Skeletal muscle tissue (tissue), 4 donors: Measurements from ENCODE around the gene ZNF491. TPM values are rescaled to one million over a fixed set of nuclear protein-coding genes. Genes with fewer than 3 reads are reported as not detected.
"Not testable (repeated sequence)": the region's sequence is repeated elsewhere in the genome, so short reads cannot be mapped to it uniquely, and the experiment has no call there.

Source experiments
- H3K27ac ChIP-seq: one replicate; pipeline ENCODE4 v1.7.0; 2013; ENCODE audit warnings: mild to moderate bottlenecking, low read depth, low read length, inconsistent platforms
- H3K27me3 ChIP-seq, 3 donors: one replicate each; pipeline ENCODE4 v1.7.0; 2013; ENCODE audit warnings: low read length in 3 of 3; ENCODE audit not compliant: control insufficient read depth in 3 of 3, insufficient read depth in 3 of 3
- H3K36me3 ChIP-seq, 3 donors: one replicate each; pipeline ENCODE4 v1.7.0; 2013; ENCODE audit warnings: low read length in 3 of 3; ENCODE audit not compliant: control insufficient read depth in 3 of 3, insufficient read depth in 3 of 3
- H3K4me1 ChIP-seq, 3 donors: one replicate each; pipeline ENCODE4 v1.7.0; 2013; ENCODE audit warnings: low read length in 3 of 3, mild to moderate bottlenecking in 3 of 3; ENCODE audit not compliant: control insufficient read depth in 3 of 3, insufficient read depth in 3 of 3
- H3K4me3 ChIP-seq, 3 donors: one replicate each; pipeline ENCODE4 v1.7.0; 2013; ENCODE audit warnings: low read length in 3 of 3
- H3K9ac ChIP-seq, 3 donors: one replicate each; pipeline ENCODE4 v1.7.0; 2013; ENCODE audit warnings: low read length in 3 of 3, mild to moderate bottlenecking in 3 of 3, moderate library complexity in 2 of 3, low read depth in 1 of 3
- H3K9me3 ChIP-seq, 3 donors: one replicate each; pipeline ENCODE4 v1.7.0; 2013; ENCODE audit warnings: low read length in 3 of 3; ENCODE audit not compliant: control insufficient read depth in 3 of 3
- total RNA-seq: library from RNA; depleted of rRNA; stranded (reverse); fragments of >200 nt; gene quantifications from one replicate; pipeline ENCODE4 v1.2.3, GENCODE V29; 2014
- donor health status: Osteomylitis.

The ZNF491 gene
- total RNA-seq, 1 donor from 2014 or later: 7.8 TPM

DNA sequence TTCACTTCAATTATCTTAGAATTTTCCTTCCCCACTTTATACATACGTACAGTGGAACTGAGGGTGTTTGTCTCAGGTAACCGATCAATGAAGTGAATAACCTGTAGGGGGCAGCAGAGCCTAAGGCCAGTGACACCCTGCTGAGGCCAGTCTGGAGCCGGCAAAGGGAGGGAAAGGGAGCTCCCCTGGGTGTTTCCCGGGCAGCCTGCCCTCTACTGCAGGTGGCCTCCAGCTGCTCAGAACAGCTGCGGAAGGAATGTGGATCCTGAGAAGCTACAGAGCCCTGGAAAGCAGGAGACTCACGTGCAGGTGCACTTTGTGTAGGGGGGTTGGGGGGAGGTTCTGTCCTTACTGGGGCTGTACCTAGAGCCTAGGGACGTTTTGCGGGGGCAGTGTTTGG lies 832 bp upstream of the ZNF491 start:
- H3K27ac ChIP-seq: no peak overlapping the region
- peak overlapping the region; percentile 90 to 92 (median 91) for H3K4me3 ChIP-seq
- H3K27me3 ChIP-seq: no peaks in the 10 kb centered on the region
- H3K9ac ChIP-seq: no peak overlapping the region
- H3K4me1 ChIP-seq: peaks cover 8 to 12% (median 11%) of the 10 kb centered on the region in 3 donors
- no peaks in the 10 kb centered on the region for H3K9me3 ChIP-seq
- no peaks in the 10 kb centered on the region for H3K36me3 ChIP-seq

DNA sequence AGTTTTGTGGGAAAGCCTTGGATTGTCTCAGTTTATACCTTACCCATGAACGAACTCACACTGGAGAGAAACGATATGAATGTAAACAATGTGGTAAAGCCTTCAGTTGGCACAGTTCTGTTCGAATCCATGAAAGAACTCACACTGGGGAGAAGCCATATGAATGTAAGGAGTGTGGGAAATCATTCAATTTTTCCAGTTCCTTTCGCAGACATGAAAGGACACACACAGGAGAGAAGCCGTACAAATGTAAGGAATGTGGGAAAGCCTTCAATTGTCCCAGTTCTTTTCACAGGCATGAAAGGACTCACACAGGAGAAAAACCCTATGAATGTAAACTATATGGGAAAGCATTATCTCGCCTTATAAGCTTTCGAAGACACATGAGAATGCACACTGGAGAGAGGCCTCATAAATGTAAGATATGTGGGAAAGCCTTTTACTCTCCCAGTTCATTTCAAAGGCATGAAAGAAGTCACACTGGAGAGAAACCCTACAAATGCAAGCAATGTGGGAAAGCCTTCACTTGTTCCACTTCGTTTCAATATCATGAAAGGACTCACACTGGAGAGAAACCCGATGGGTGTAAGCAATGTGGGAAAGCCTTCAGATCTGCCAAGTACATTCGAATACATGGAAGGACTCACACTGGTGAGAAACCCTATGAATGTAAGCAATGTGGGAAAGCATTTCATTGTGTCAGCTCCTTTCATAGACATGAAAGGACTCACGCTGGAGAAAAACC lies 8.2 kb downstream of the ZNF491 start:
- peaks cover 9 to 27% (median 18%) of the 10 kb centered on the region in 3 donors for H3K9me3 ChIP-seq

DNA sequence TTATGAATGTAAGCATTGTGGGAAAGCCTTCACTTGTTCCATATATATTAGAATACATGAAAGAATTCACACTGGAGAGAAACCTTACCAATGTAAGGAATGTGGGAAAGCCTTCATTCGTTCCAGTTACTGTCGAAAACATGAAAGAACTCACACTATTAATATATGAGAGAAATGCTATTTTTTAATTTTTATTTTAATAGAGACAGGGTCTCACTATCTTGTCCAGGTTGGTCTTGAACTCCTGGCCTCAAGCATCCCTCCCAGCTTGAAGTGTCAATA lies 8.7 kb downstream of the ZNF491 start:
- H3K27me3 ChIP-seq: no peaks in the 10 kb centered on the region
- peaks cover 19 to 33% (median 27%) of the 10 kb centered on the region in 3 donors for H3K36me3 ChIP-seq
- H3K27ac ChIP-seq: no peak overlapping the region
- H3K4me1 ChIP-seq: no peaks in the 10 kb centered on the region
- H3K4me3 ChIP-seq: peak overlapping the region in 1 of 3 donors; percentile 17
- peaks cover 9 to 27% (median 18%) of the 10 kb centered on the region in 3 donors for H3K9me3 ChIP-seq
- H3K9ac ChIP-seq: no peak overlapping the region

More for the DNA sequence above, 8.2 kb downstream of the ZNF491 start:
- no peak overlapping the region for H3K27ac ChIP-seq
- peak overlapping the region in 1 of 3 donors; percentile 17 for H3K4me3 ChIP-seq
- H3K4me1 ChIP-seq: no peaks in the 10 kb centered on the region
- no peaks in the 10 kb centered on the region for H3K27me3 ChIP-seq
- no peak overlapping the region for H3K9ac ChIP-seq
- peaks cover 19 to 33% (median 27%) of the 10 kb centered on the region in 3 donors for H3K36me3 ChIP-seq

DNA sequence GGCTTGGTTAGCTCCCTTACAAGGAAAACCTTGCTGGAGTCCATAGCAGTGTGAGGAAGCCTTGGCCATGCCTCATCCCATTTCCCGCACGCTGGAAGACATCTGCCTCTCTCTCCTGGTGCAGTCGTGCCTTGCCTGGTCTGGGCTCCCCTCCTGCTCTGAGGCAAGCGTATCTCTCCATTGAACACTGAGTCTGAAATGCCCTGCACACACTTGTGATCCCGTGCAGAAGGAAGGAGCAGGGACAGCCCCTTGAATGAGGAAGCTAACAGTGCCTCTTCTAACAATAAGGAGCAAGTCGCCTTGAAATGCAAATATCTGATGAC lies 15.3 kb downstream of the ZNF491 start:
- peak overlapping the region; percentile 88 to 96 (median 95) for H3K4me3 ChIP-seq
- no peaks in the 10 kb centered on the region for H3K9me3 ChIP-seq
- no peaks in the 10 kb centered on the region for H3K27me3 ChIP-seq
- H3K9ac ChIP-seq: peak overlapping the region; percentile 90 to 98 (median 94)
- peak overlapping the region; percentile 85 for H3K27ac ChIP-seq
- H3K36me3 ChIP-seq: peaks cover 0 to 10% (median 2%) of the 10 kb centered on the region in 3 donors
- H3K4me1 ChIP-seq: peaks cover 6 to 13% (median 7%) of the 10 kb centered on the region in 3 donors

DNA sequence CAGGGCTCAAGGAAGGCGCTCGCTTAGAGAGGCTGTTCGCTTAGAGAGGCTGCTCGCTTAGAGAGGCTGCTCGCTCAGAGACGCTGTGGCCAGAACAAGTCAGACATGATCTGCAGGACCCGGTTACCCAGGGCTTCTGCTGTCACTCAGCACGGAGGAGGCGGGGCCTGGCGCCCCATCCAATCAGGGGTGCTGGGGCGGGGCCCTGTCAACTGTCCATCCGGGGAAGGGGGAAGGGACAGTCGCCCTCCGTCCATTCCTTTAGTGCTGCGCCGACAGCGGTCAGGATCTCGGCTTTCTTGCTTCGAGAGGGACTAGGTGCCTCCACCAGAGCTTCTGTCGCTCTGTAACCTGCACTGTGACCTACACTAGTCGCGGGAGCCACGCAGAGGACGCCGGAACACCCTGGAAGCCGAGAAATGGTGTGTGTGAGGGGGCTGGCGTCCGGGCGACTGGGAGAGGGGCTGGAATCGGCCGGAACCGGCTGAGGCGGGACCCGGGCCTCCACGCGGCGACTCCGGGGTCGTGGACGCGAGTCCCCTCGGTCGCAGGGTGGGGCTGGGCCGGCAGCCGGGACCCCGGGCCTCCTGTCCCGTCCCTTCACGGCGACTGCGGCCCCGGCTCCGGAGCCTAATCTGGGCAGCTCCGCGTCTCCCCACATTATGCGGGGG lies 15.8 kb downstream of the ZNF491 start, which contains the start of gene ZNF440:
ZNF440 (plus strand) TSS at position 245 of the 671 bp plus-strand sequence; CDS start at position 420, 175 bp downstream.
- peaks cover 0 to 9% (median 2%) of the 10 kb centered on the region in 3 donors for H3K36me3 ChIP-seq
- peak within 1 kb of the TSS; percentile 90 to 98 (median 94) for H3K9ac ChIP-seq
- H3K9me3 ChIP-seq: no peaks in the 10 kb centered on the region
- H3K27me3 ChIP-seq: no peaks in the 10 kb centered on the region
- peak within 1 kb of the TSS; percentile 85 for H3K27ac ChIP-seq
- peak within 1 kb of the TSS; percentile 88 to 96 (median 95) for H3K4me3 ChIP-seq
- peaks cover 6 to 13% (median 7%) of the 10 kb centered on the region in 3 donors for H3K4me1 ChIP-seq

DNA sequence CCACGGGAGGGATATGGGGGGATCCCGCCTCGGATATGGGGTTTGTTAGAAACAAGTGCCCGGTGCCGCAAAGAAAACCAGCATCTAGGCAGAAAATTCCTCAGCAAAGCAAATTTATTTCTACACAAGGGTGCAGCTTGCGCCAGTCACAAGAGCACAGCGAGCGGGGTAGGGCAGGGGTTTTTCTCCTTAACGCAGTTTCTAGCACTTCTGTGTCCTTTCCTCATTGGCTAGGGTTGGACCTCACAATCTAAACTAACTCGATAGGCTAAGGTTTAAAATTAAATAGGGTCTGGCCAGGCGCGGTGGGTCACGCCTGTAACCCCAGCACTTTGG lies 16.3 kb downstream of the ZNF491 start:
- peaks cover 6 to 13% (median 7%) of the 10 kb centered on the region in 3 donors for H3K4me1 ChIP-seq
- H3K9ac ChIP-seq: peak overlapping the region; percentile 90 to 98 (median 94)
- H3K36me3 ChIP-seq: peaks cover 0 to 4% (median 2%) of the 10 kb centered on the region in 3 donors
- no peaks in the 10 kb centered on the region for H3K9me3 ChIP-seq
- H3K4me3 ChIP-seq: peak overlapping the region; percentile 88 to 96 (median 95)
- H3K27me3 ChIP-seq: no peaks in the 10 kb centered on the region
- peak overlapping the region; percentile 85 for H3K27ac ChIP-seq

DNA sequence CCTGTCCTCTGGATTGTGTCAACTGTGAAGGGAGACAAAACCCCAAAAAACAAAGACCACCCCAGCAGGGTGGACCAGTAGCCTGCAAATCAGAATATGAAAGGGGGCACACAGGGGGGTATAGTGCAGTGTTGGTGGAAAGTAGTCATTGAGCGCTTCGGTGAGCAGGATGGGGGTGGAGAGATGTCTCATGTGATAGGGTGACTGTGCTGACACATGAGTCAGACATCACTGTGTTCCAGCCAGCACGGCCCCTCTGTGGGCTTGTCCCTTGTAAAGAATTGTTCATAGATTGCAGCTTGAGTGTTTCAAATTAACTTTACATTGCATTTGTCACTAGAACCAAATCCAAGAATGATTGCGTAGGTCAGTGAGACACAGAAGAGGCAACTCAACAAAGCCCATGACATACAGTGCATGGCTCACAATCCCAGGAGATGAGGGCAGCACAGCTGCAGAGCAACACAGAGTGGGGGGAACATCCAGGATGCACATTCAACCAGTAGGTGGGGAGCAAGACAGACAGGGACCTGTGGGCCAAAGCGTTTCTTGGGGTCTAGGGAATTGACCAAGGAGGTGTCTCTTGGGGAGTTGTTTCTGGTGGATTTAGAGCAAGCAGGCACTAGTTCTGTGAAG lies 23.3 kb downstream of the ZNF491 start:
- H3K9ac ChIP-seq: no peak overlapping the region
- H3K9me3 ChIP-seq: no peaks in the 10 kb centered on the region
- H3K27ac ChIP-seq: no peak overlapping the region
- no peak overlapping the region for H3K4me3 ChIP-seq
- H3K27me3 ChIP-seq: no peaks in the 10 kb centered on the region
- H3K4me1 ChIP-seq: no peaks in the 10 kb centered on the region
- peaks cover 0 to 7% (median 7%) of the 10 kb centered on the region in 3 donors for H3K36me3 ChIP-seq

DNA sequence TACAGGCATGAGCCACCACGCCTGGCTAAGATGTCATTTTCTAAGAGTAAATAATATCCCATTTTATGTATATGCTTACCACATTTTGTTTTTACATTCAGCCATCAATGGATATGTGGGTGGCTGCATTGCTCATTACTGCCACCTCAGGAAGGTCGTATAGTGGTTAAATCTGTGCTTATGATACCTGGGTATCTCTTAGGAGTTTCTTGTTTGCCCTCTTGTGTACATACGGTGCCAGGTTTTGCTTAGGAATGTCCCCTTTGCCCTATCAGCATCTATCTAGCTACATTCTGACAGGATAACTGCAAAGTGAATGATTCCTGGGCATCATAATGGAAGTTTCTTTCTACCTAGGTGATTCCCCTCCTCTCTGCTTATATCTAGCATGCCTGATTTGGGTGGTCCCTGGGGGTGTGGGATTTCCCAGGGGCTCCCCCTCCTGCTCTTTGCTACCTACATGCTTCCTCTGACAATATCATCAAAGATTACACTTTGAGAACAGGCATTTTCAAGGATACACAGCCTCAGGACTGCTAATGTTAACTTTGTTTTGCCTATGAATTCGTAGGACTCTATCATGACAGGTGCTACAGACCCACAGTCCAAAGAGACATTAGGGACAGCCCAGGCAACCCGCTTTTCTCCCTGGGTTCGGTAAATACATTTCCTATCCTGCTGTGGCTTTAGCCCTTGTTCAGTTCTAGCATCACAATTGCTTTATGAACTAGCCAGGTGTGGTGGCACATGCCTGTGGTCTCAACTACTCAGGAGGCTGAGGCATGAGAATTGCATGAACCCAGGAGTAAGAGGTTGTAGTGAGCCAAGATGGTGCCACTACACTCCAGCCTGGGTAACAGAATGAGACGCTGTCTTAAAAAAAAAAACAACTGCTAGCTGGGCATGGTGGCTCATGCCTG lies 30.9 kb downstream of the ZNF491 start:
- not testable (repeated sequence) for H3K4me1 ChIP-seq, H3K27me3 ChIP-seq, H3K4me3 ChIP-seq, H3K27ac ChIP-seq, H3K9ac ChIP-seq
- peaks cover 9 to 25% (median 14%) of the 10 kb centered on the region in 3 donors for H3K9me3 ChIP-seq
- peaks cover 25 to 45% (median 32%) of the 10 kb centered on the region in 3 donors for H3K36me3 ChIP-seq

DNA sequence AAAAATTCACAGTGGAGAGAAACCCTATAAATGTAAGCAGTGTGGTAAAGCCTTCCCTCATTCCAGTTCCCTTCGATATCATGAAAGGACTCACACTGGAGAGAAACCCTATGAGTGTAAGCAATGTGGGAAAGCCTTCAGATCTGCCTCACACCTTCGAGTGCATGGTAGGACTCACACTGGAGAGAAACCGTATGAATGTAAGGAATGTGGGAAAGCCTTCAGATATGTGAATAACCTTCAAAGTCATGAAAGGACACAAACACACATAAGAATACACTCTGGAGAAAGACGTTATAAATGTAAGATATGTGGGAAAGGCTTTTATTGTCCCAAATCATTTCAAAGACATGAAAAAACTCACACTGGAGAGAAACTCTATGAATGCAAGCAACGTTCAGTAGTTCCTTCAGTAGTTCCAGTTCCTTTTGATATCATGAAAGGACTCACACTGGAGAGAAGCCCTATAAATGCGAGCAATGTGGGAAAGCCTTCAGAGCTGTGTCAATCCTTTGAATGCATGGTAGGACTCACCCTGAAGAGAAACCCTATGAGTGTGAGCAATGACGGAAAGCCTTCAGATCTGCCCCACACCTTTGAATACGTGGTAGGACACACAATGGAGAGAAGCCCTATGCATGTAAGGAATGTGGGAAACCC lies 34.1 kb downstream of the ZNF491 start:
- H3K36me3 ChIP-seq: peaks cover 30 to 45% (median 32%) of the 10 kb centered on the region in 3 donors
- peak overlapping the region in 2 of 3 donors; percentile 27 to 61 for H3K4me3 ChIP-seq
- no peak overlapping the region for H3K9ac ChIP-seq
- no peaks in the 10 kb centered on the region for H3K4me1 ChIP-seq
- no peak overlapping the region for H3K27ac ChIP-seq
- no peaks in the 10 kb centered on the region for H3K27me3 ChIP-seq
- H3K9me3 ChIP-seq: peaks cover 11 to 28% (median 14%) of the 10 kb centered on the region in 3 donors
